Measurements from ENCODE around the gene ACSM2B.
"Not testable (repeated sequence)": the region's sequence is repeated elsewhere in the genome, so short reads cannot be mapped to it uniquely, and the experiment has no call there.

GRCh38 chr16:20555628-20556027 is 20.5 kb downstream of the ACSM2B start:
- TF ChIP-seq CTCF (conservative IDR thresholded peaks at IDR 0.05 in 1 of 2, IDR thresholded peaks at IDR 0.05 in 1 of 2; ENCODE audit: extremely low read depth in 1 of 2, insufficient read depth in 1 of 2, low read depth in 1 of 2, low read length in 2 of 2); EZH2 (IDR thresholded peaks at IDR 0.05; ENCODE audit: borderline replicate concordance, low read length): not testable (repeated sequence)

Measured in mammary epithelial cell (primary cell).